Prostate gland (tissue), 2 donors: ENCODE data around the gene MEIOB.

Experiments used
- CTCF ChIP-seq, 4 experiments: fragments of 200-600 bp in 2 of 4; fragments of 450-650 bp in 2 of 4; sonication (generic) in 2 of 4; IDR thresholded peaks; 1 replicate in 3 of 4; 2 replicates in 1 of 4; pipeline ENCODE4 v1.5.1; 2016 to 2019; ENCODE audit warnings: antibody characterized with exemption in 4 of 4, mild to moderate bottlenecking in 2 of 4, moderate library complexity in 2 of 4
- POLR2AphosphoS5 ChIP-seq: sonication (generic); formaldehyde crosslinking; IDR thresholded peaks from one replicate; pipeline ENCODE4 v1.6.1; 2017; ENCODE audit warnings: antibody characterized with exemption

- TF ChIP-seq CTCF (IDR thresholded peaks at IDR 0.05) (peak in 1 of 4 experiments; percentile 26), POLR2AphosphoS5 (no peak)
These were observed 45.9 kb downstream of the MEIOB start for GRCh38 chr16:1825864-1826690.
